CD4-positive, alpha-beta T cell treated with Interleukin-6 at 100 ng/mL for 8 hours (primary cell): ENCODE data around the gene EDC3.
"Not testable (repeated sequence)": the region's sequence is repeated elsewhere in the genome, so short reads cannot be mapped to it uniquely, and the experiment has no call there.

Experiments
- DNase-seq: peaks from one replicate; pipeline ENCODE4 v3.0.0-alpha.2; 2020; ENCODE audit warnings: mixed read lengths, low spot score

EDC3 gene

DNA sequence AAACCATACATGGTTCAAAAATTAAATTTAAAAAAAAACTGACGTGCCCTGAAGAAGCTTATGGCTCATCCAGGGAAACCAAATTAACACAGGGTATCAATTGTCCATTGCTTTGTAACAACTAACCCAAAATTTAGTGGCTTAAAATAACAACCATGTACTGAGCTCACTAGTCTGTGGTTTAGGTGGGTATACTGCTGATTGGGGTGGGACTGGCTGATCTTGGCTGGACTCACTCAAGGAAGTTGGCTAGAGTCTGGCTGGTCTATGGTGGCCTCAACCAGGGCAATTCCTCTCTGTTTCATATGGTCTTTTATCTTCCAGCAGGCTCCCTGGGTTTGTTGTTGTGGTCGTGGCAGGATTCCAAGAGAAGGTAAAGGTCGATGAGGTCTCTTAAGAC lies 14.1 kb upstream of the EDC3 start:
- DNase-seq, result no peak

DNA sequence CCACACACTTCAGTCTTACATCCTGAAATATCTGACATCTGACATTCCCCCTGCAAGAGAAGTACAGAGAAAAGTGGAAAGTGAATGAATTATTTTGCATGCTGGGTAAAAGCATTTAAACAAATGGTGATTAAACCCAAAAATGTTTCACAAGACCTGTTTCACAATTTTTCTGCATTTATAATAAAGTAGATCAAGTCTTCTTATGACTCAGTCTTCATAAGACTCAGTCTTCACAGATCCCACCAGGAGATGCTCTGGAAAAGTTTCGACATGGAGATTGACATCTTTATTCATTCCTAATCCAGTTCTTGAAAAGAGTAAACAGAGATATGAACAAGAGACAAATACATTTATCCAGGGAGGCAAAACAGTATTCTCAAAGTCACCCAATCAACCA lies 13.2 kb upstream of the EDC3 start:
- no peak for DNase-seq

DNA sequence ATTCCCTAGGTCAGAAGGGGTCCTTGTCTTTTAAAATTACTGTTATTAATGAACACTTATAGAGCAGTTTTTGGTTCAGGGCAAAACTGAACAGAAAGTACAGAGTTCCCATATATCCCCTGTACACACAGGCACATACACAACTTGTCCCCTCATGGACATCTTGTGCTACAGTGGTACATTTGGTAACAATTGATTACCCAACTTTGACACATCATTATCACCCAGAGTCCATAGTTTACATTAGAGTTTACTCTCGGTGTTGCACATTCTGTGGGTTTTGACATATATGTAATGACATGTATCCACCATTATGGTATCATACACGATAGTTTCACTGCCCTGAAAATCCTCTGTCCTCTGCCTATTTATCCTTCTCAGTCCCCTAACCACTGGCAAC lies 984 bp upstream of the EDC3 start:
- DNase-seq, result no peak

DNA sequence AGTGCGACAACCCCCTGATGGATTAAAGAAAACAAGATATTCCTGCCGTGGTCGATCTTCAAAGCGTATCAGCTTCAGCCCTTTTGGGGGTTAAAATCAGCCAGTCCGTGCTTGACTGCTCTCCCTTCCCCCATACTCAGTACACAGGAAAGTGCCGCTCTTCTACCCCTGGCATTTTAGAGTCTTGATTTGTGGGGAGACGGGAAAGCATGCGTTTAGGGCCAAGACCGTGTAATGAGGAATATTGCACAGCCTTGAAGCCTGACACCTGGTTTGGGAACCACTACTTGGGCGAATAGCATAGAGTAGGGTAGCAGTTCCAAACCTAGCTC lies 540 bp upstream of the EDC3 start:
- DNase-seq, result no peak

DNA sequence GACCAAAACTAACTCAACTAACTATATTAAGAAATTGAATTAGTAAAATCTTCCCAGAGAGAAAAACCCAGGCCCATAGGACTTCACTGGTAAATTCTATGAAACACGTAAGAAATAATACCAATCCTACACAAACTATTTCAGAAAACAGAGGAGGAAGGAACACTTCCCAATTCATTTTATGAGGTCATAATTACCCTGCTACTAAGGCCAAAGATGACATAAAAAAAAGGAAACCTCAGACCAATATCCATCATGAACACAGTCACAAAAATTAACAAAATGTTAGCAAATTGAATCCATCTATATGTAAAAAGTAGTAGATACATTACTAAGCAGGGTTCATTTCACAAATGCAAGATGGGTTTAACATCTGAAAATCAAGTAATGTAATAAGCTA lies 3.5 kb downstream of the EDC3 start:
- no peak for DNase-seq

DNA sequence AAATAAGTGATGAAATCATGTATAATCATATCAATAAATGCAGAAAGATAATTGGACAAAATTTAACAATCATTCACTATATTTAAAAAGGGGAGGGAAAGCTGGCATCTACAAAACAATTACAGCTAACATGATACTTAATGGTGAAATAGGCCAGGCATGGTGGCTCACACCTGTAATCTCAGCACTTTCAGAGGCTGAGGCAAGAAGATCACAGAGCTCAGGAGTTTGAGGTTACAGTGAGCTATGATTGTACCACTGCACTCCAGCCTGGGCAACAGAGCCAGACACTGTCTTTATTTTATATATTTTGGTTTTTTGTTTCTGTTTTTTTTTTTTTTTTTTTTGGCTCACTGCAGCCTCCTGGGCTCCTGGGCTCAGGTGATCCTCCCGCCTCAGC lies 12.1 kb downstream of the EDC3 start:
- no peak for DNase-seq

DNA sequence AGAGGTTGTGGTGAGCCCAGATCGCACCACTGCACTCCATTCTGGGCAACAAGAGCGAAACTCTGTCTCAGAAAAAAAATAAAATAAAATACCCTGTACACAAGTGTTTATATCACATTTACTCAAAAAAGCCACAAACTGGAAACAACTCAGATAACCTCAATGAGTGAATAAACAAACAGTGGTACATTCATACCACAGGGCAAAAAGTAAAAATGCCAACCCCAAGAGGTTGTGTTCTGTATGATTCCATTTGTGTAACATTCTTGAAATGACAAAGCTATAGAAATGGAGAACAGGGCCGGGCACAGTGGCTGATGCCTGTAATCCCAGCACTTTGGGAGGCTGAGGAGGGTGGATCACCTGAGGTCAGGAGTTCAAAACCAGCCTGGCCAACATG lies 12.9 kb downstream of the EDC3 start:
- no peak for DNase-seq

DNA sequence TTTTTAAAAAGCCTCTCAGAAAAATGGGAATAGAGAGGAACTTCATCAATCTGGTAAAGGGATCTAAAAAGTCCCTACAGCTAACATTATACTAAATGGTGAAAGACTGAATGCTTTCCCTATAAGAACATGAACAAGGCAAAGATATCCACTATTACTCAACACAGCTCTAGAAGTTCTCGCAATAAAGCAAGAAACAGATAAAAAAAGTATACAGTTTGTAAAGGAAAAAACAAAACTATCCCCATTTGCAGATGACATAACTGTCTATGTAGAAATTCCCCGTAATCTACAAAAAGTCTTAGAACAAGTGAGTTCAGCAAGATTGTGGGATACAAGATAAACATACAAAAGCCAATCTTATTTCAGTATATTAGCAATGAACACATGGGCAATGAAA lies 15.4 kb downstream of the EDC3 start:
- DNase-seq, result no peak

DNA sequence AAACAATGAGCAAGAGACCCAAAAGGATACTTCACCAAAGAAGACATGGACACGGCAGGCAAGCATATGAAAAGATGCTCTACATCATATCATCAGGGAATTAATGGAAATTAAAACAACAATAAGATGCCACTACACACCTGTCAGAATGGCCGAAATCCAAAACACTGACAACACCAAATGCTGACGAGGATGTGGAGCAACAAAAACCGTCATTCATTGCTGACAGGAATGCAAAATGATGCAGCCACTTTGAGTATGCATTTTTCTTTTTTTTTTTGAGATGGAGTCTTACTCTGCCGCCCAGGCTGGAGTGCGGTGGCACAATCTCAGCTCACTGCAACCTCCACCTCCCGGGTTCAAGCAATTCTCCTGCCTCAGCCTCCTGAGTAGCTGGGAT lies 19.0 kb downstream of the EDC3 start:
- DNase-seq, result no peak

DNA sequence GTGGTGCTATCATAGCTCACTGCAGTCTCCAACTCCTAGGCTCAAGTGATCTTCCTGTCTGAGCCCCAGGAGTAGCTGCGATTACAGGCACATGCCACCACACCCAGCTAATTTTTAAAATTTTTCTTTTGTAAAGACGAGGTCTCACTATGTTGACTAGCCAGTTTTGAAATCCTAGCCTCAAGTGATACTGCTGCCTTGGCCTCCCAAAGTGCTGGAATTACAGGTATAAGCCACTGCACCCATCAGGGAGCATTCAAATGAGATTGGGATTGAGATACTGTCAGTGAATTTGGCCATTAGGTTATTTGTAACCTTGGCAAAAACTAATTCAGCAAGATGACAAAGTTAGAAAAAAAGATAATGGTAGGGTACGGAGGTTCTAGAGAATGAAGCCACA lies 21.7 kb downstream of the EDC3 start:
- no peak for DNase-seq

DNA sequence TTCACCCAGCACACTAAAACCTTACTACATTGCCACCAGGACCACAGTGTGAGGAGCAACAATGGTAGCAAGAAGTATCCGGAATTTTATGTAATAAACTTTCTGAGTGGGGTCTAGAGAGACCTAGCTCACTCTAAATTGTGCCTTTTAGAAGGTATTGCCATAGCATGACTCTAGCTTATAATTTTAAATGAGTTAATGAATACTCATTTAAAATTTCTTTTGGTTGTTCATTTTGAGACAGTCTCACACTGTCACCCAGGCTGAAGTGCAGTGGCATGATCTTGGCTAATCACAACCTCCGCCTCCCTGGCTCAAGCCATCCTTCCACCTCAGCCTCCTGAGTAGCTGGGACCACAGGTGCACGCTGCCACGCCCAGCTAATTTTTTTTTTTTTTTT lies 26.2 kb downstream of the EDC3 start:
- DNase-seq, result no peak

DNA sequence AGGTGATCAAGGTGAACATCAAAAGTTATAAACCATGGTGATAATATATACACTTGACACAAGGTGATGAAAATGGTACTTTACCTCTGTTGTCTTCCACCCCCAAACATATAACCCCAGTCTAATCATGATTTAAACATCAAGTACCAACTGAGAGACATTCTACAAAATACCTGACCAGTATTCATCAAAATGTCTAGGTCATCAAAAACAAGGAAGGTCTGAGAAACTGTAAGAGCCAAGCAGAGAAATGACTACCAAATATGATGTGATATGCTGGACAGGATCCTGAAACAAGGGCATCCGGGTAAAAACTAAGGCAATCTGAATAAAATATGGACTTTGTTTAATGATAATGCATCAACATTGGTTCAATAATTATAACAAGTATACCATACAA lies 27.8 kb downstream of the EDC3 start:
- no peak for DNase-seq

DNA sequence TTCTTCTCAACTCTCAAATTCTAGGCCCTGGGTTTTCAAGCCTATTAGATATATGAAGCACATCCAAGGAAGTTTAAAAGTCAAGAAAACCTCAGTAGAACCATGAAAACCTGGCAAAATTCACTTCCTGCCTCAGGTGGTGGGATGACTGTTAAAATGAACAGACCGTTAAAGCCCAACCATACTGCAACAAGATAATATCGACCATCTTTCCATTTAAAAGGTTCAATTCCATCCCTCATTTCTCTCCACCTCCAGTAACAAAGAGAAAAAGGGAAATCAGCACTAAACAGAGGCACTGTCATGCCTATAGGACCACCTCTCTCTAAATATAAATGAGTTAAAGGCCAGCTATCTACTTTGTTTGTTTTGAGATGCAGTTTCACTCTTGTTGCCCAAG lies 31.2 kb downstream of the EDC3 start:
- no peak for DNase-seq

DNA sequence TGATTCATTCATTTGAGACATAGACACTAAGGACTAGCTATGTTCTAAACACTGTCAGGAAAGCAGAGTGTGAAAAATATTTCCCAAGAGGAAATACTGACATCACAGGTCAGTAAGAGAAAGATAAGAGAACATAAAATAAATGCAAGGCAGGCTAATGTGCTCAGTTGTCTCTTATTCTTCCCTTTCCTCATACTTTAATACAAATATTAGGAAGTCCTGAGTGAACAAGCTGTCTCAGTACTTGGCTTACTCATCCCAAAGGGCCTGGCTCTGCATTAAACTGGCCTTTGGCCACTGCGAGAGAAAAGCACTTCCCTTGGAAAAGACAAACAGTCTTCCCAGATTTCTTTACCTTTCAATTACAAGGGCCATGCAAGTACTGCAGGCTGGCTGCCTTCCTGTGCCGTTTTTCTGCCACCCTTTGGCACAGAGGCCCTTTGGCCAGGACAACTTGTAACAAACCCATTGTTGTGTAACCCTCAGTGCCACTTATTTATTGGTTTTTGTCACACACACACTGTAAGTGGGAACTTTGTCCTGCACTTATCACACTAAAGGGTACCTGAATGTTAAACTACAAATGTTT lies 31.7 kb downstream of the EDC3 start:
- DNase-seq, result no peak

DNA sequence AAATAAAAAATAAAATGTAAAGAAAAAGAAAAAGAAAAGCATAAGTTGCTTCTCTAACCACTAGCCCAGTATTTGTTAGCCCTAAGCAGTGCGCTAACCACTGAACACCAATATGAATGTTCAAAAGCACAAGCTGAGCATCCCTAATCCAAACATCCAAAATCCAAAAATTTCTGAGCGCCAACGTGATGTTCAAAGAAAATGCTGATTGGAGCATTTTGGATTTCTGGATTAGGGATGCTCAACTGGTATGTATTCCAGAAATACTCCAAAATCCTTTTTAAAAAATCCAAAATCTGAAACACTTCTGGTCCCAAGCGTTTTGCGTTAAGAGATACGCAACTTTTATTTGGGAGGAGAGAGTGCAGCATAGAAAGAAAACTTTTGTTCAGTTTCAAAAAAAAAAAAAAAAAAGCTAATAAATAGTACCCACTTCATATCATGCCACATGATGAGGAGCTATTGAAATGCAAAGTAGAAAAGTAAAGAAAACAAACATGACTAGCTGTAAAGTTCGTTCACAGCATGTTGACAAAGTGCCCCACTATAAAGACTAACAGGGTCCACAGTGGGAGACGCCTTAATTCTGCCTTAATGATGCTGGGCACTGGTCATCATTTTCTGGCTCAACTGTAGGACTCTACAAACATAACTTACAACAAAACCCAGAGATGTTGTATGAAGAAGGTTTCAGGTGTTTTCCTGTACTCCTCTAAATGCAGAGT lies 32.4 kb downstream of the EDC3 start:
- DNase-seq, result no peak

DNA sequence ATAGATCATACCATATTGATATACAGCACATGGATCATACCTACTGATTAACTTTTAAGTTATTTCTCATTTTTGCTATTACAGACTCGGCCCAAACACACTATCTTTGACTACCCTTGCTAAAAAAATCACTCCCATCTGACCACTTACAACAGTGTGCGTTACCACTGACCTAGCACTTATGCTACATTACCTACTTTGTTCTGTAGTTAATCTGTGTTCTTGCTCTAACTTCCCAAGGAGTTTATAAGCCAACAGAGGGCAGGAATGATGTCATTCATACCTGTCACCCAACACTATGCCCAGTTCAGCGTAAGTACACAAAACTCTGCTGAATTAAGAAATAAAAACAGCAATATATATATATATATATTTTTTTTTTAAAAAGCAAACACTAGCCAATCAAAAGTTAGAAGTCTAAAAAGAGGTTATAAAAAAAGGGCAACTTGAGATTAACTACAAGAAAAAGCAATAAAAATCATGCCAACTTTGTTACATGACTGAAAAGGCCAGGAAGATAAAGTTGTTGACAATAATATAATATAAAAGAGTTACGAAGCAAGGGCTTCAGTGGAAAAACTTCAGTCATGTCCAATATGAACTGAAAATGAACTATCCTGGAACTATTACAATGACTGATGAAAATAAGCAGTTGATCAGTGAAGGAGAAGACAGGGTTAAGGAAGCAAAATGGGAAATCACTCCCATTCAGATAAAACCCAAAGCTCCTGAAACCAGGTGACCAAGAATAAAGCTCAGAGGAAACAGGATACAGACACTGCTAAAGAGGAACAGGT lies 33.6 kb downstream of the EDC3 start:
- no peak for DNase-seq

DNA sequence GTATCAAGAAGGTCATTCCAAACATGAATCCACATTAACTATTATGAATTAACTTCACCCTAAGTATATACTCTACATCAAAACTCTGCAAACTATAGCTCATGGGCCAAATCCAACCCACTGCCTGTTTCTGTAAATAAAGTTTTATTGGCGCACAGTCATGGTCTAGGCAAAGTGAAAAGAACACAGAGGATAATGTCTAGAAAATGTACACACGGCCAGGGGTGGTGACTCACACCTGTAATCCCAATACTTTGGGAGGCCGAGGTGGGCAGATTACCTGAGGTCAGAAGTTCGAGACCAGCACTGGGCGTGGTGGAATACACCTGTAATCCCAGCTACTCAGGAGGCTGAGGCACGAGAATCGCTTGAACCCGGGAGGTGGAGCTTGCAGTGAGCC lies 34.5 kb downstream of the EDC3 start:
- DNase-seq, result not testable (repeated sequence)

DNA sequence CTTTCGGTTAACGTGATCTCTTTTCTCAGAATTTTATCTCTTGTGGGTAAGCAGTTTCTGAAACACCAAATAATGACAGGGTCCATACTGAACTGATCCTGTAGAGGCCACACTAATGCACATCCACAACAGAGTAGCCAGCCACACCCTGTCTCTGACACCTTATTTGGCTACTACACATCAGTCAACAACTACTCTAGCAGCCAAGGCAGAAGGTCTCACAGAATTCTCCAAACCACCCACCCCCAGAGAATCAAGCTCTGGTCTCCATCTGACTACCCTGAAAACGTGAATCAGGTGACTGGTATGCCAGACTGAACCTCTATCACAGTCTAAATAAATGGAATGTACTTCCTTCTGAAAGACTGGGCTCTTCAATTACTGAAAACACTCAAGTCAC lies 38.0 kb downstream of the EDC3 start:
- DNase-seq, result no peak

DNA sequence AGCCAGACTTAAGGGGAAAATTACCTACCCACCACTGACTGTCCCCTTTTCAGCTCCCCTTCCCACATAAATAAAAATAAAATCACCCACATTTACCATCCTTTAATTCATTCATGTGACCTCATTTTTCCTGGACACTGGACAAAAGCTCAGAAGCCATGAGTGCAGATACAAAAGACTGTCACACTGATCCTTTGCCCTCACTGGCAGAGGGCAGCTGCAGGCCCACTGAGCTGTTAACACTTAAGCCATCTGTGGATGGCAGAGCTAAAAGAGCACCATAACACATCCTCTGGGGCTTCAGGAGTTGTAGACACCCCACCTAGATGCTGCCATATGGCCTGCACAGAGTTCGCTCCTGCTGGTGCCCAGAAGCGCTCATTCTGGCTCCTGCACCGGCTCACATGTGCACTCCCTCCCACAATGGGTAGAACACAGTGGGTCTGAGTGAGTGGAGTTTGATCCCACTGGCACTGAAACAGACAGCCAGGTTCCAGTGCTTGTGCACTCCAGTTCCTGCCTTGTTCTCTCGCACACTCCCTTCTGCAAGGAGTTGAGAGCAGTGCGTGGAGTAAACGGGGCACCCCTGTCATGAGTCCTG lies 38.8 kb downstream of the EDC3 start:
- no peak for DNase-seq

DNA sequence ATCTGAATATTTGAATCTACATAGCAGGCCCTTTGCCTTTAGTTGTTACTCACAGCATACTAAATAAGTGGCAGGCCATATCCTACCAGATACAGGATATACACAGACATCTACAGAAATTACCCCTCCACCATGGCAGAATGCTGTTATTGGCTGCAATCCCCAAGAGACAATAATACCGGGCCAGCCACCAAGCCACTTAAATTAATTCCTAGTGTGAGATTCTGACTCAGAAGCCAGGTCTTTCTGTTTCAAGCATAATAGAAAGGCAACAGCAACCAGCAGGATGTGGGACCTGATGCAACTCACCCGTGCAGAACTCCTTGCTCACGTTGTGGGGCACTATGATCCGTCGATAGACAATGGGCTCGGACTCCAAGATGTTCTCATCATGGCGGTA lies 40.4 kb downstream of the EDC3 start:
- DNase-seq, result no peak

DNA sequence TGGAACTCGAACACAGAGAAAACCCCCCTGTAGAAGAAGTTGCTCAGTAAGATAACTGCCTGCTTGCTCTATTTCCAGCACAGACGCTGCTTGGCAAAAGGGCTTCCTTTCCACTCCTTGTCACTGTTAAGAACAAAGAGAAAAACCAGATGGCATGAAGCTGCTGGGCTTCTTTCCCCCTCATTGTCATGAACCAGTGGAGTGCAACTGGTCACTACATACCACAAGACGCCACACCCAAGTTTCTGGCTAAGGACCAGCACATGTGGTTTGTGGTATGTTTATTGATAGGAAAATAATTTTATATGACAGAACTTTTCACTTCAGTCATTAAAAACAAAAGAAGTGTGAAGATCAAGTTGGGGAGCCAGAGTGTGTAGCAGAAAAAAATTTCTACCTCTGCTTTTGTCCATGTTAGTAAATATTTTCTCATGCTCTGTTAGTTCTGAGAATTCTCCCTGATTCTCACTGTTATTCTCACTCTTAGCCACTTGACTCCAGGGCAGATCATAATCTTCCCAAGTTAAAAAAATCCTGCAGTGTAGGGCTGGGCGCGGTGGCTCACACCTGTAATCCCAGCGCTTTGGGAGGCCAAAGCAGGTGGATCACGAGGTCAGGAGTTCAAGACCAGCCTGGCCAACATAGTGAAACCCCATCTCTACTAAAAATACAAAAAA lies 42.3 kb downstream of the EDC3 start:
- DNase-seq, result no peak

DNA sequence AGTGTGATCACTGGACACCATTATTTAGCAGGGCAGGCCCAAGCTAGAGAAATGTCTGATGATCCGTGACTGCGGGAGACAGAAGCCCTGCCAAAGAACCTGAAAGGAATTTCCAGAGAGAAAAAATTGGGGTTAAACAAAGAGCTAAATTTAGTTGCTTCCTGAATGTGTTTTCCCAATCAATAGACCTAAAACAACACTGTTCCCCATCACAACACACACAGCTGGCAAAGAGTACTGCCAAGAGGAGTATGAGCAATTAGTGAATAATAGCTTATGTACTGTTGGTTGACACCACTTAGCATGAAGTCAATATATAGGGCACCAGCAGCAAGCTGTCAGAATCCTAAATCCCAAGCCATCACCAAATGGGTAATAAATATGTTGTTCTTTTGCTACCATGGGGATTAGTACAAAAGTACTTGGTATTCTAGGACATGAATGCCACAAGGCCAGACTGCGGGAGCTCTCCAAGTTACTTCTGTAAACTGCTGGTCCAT lies 44.5 kb downstream of the EDC3 start:
- no peak for DNase-seq
